ENCODE results near the gene ACTL6B.

- TF ChIP-seq EZH2 (IDR thresholded peaks at IDR 0.05) = no peak
- TF ChIP-seq POLR2AphosphoS5 (IDR thresholded peaks at IDR 0.05; ENCODE audit: borderline replicate concordance, low read depth, low read length) = no peak
These were observed 15.5 kb downstream of the ACTL6B start for GRCh38 chr7:100640517-100641440.
